Inflammatory macrophage treated with lipopolysaccharide for 1 hour (primary cell): ENCODE results near the gene TMEM269.

Experiments used
- DNase-seq, 2 donors: peaks; one replicate each; pipeline ENCODE4 v3.0.0-alpha.2; 2020 to 2022

TMEM269 gene, protein sequence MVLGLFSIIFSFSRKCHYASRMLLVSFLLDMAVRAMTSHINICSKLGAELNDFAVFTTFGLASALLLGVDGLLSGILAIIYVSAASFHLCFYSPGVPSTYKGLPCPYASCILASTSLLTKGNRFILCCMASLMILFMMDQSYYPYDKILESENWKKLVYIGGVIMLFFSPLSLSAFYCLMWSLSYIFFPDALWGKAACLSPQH

DNA sequence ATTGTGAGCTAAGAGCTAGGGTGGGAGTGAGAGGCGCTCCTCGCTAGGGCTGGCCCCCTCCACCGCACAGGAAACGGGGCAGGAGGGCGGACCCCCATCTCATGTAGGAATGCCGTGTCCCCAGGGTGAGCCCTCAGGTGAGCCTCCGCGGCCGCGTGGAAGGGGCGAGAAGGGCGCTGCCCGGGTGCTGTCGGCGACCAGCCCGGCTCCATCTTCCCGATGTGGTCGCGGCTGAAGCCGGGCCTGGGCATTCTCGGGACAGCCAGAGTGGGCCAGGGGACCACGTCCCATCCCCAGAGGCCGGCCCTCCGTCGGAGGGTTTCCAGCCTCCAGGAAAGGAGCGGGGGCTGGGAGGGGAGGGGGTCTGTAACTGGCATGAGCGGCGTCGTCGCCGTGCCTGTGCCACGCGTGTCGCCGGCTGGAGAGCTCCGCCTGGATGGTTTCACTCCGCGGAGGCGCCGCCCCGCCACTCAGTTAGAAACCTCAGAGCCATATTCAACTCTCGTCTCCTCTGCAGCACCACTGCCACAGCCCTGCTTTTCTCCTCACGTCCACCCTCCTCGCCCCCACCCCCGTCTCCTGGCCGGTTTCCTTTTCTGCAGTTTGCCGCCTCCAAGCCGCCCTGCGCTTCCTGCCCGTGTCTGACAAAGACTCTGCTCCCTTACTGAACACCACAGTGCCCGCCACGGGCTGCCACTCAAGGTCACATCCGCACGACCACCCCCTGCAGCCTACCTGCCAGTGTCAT lies at the start of gene TMEM269:
Gene TMEM269, plus strand, starts transcription at position 46 of the 748 bp plus-strand sequence. CDS start 4,903 bp downstream, outside the sequence.
- peak in 1 of 2 donors; percentile 4 for DNase-seq

DNA sequence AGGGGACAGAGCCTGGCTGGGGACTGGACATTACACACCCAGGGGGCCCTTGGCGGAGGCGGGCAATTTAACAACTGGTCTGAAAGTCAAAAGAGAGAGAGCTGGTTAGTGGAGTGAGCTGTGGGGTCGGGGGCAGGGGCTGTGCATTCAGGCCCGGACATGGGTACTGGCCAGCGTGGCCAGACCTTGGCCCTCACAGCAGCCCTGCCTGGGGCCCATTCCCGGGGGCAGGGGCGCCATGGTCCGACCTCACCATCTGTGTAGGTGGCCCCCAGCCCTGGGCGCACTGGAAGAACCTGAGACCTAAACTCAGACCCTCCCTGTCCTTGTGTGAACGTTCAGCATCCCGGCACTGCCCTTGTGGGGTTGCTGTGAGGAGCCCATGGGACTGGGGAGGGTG lies 49.7 kb upstream of the TMEM269 start:
- no peak for DNase-seq

DNA sequence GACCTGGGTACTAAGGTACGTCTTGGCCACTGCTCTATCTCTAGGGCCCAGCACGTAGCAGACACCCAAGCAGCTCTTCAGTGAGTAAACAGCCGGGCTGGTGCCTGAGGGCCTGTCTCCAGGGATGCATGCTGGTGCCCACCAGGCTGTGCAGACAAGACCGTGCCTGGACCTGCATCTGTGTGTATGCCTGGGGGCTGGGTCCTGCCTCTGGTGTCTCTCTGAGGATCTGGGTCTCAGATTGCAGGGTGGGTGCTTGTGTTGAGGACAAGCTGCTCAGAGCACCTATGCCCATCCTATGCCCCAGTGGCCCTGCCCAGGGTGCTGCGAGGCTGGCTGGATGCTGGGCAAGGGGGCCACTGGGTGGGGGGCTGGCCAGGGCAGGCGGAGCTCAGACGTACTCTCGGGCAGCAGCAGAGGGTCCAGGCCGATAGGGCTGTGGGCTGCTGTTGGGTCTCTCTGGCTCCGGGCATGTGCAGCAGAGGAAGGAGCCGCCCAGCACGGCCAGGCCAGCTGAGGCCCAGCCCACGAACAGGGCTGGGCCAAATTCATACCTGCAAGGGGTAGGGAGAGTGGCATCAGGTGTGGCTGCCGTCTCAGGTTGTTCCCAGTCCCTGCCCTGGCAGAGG lies 49.2 kb upstream of the TMEM269 start:
- no peak for DNase-seq

DNA sequence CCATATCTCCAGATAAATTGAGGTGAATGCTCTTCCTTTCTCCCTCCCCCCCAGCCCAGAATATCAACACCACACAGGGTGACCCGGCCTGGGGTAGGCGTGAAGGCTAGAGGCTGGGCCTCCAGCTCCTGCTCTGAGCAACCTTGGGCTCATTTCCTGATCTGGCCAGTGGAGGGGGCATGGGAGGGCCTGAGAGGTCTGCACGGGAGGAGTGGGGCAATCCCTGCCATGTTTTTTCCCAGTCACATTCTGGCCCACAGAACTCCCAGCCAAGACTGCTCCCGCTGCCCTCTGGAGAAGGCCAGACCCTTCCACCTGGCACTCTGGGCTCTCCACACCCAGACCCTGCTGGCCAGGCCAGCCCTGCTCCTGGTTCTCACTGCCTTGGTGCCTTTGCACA lies 48.6 kb upstream of the TMEM269 start:
- DNase-seq, result peak; percentile 31 to 64

DNA sequence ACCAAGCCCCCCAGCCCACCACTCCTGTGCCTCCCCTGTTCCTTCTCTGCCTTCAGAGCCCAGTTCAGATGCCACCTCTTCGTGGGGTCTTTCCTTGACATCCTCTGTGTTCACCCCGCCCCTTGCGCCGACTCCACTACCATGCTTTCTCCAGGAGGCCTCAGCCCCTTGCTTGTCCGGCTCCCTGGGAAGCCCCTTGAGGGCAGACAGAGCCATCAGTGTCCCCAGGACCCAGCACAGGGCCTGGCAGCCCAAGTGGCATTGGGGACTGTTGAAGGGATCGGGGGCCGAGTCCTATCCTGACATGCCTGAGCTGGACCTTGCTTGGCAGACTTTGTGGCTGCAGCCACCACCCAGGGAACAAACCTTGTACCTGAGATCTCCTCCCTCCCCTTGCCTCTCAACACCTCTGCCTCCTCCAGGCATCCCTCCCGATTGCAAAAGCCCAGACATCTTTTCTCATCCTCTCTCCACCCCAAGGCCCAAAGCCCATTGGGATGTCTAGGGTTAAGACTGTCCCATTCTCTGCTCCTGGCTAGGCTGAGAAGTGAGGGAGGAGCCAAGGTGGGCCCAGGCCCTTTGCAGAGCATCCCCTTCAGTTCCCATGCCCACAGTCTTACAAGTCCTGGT lies 48.1 kb upstream of the TMEM269 start:
- no peak for DNase-seq

DNA sequence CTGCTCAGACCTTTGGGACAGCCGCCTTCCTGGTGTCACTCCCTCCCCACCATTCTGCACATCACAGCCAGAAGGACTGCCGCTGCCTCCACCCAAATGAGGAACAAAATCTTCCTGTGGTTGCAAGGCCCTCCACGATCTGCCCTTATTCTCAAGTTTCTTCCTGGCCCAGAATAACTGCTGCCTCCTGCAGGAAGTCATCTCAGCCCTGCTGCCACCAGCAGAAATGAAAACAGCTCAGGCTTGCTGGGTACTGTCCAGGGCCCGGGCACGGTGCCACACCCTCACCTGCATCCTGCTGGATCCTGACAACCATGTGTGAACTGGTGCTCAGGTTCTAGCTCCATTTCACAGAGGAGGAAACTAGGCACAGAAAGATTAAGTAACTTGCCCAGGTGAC lies 47.5 kb upstream of the TMEM269 start:
- peak; percentile 25 to 35 for DNase-seq

DNA sequence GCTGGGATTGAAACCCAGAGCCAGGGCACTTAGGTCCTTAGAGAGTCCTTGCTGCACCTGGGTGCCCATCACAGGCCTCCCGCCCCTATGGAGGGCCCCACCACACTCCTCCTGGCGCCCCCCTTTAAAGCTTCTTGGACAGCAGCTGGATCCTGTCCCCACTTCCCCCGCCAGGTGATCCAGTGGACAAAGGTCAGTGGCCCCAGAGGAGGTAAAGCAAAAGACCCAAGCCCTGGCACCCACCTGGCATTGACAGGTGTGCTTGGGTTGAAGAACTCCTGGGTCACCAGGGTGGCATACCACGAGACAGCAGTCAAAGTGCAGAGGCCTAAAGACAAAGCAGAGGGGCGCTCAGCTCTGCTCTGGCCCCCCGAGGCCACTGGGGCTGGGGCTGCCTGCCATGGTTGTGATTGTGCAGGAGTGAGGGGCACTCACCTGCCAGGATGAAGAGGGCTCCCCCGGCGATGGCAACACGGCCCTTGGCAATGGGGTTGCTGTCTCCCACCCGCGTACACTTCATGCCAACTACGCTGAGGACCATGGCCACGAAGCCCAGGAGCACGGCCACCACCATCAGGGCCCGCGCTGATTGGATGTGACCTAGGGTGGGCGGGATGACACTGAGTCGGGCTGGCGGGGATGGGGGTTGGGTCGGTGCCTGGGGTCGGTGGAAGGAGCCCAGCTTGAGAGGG lies 46.7 kb upstream of the TMEM269 start:
- no peak for DNase-seq

DNA sequence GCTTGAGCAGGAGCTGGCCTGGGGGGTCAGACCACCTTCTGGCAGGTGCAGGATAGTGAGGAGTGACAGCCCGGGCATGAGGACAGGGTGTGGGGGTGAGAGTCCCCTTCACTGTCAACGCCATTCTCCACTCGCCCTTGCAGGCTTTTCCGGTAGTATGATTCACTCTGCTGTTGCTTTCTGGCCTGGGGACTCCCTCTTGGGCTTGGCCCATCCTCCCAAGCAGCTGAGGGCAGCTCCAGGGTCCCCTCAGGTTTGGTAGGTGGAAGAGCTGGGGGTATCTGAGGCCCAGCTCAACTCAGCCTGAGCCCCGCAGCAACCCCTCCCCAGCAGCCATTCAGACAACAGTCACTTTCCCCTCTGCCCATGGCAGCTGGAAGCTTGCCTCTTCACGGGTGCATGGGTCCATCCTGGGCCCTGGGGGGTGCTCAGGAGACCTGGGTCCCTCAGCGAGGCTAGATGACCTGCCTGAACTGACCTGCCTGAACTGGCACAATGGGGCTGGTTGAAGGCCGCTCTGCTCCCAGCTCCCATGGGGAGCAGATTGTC lies 46.0 kb upstream of the TMEM269 start:
- no peak for DNase-seq

DNA sequence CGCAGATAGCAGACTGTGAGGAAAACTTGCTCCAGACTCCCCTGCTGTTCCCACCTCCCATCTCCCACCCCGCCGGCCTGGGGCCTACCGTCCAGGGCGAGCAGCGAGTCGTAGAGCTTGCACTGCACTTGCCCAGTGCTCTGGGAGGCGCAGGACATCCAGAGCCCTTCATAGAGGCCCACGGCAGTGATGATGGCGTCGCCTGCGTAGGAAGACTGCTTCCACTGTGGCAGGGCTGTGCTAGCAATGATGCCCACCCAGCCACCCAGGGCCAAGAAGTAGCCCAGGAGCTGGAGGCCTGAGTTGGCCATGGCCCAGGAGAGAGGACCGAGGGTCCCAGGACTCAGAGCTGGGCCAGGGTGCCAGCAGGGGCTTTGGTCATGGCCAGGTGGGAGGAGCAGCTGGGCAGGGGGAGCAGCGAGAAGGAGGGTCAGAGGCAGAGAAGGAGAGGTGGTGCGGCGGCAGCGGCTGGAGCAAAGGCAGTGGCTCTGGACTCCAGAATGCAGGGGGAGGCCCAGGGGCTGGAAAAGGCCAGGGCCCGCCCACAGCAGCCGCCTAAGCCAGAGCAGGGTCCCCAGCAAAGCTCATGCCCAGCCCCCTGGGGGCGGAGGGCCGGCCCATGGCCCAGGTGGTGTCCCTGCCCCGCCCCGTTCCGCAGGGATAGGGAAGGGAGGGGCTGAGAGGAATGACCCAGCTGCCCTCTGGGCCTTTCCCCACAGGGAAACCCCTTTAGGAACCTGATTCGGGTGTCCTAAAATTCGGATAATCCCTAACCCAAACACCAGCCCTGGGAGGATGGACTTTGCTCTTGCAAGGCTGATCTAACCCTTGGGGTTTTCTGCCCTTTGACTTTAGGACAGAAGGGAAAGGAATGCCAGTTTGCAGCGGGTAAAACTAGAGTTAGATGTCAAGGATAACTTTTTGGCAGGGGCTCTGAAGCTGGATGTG lies 44.8 kb upstream of the TMEM269 start, which contains the start of gene CLDN19:
Gene CLDN19, minus strand, starts transcription at position 484 of the 948 bp plus-strand sequence. Its CDS starts 173 bp downstream, at position 311.
- no peak for DNase-seq

DNA sequence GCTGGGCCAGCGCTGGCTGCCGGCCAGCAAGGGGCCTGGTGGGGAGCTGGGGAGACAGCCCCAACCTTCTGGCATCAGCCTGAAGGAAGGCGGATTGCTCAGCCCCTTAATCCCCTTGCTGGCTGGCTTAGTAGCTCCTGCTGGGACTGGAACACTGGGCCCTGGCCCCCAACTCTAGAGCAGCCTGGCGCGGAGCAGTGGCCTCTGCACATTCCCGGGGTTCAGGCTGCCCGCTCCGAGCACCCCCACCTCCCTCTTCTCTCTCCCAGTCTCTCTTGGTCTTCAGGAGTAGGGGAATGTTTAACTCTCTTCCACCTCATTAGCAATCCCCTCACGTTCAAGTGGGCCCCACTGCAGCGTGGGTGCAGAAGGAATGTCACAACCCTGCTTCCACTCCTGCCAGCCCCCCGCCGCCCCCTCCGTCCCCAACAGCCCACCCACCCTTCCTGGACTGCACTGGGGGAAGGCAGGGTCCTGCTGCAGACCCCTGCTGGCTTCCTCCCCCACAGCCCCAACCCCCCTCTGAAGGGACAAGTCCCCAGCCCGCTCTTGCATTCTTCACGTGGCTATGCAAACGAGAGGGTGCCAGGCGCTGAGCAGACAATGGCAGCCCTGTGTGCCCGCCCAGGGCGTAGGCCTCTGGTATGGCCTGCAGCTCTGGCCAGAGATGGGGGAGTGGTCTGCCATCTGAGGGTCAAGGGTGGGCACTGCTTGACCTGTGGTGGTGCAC lies 43.8 kb upstream of the TMEM269 start:
- no peak for DNase-seq

DNA sequence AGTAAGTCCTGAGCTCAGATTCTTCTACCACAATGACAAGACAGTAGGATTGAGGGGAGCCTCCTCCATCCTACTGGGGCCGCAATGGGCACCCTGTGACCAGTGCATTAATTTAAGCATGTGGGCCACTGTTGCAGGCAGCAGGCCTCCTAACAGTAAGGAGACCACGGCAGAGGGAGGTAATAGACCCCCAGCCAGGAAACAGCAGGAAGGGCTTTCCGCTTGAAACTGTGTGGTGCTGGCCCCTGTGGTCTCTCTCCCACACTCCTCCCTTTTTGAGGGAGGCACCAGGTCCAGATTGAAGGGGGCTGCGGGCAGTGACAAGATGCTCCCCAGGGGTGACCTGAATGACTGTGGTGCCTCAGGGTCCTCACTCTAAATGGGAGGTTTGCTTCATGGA lies 43.1 kb upstream of the TMEM269 start:
- no peak for DNase-seq

DNA sequence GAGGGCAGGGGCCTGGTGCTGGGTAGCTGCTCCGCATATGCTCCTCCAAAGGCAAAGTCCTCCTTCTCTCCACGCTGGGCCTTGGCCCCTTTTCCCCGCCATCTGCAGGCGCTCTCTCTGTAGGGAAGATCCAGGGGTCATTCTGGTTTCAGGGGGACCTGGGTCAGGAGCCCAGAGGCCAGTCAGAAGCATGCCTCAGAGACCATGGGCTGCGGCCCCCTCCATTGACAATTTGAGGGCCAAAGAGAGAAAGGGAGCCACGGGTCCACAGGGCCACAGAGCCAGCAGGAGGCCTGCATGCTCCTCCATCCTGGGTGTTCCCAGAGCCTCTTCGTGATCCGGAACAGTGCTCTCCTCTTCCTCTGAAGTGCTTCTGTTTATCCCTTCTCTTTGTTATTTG lies 42.6 kb upstream of the TMEM269 start:
- no peak for DNase-seq

DNA sequence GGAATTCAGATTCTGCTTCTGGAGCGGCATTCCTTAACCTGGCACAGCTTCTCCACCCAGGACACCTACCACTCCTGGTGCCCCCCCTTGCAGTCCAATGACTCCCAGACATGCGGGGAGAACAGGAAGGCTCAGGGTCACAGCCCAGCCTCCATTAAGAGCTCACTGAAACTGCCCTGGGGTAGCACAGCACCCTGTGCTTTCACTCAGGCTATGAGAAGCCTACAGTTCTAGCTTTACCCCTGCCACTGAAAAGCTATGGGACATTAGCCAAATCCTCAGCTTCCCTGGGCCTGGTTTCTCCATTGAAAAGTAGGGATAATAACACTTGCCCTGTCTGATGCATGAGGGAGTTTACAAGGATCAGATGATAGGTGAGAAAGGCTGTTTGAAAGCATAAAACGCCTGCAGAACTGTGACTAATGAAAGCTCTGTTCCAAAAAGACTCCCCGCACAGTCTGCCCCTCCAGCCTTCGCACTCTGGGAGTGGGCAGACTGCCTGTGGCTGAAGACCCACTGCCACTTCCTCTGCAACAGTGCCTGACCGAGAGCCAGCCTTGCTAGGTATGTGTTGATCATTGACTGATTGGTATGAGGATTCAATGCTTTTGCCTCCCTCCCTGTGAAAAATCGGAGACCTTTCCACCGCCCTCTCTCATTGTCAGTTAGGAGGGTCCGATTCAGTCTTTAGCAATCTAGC lies 42.0 kb upstream of the TMEM269 start:
- DNase-seq, result no peak

DNA sequence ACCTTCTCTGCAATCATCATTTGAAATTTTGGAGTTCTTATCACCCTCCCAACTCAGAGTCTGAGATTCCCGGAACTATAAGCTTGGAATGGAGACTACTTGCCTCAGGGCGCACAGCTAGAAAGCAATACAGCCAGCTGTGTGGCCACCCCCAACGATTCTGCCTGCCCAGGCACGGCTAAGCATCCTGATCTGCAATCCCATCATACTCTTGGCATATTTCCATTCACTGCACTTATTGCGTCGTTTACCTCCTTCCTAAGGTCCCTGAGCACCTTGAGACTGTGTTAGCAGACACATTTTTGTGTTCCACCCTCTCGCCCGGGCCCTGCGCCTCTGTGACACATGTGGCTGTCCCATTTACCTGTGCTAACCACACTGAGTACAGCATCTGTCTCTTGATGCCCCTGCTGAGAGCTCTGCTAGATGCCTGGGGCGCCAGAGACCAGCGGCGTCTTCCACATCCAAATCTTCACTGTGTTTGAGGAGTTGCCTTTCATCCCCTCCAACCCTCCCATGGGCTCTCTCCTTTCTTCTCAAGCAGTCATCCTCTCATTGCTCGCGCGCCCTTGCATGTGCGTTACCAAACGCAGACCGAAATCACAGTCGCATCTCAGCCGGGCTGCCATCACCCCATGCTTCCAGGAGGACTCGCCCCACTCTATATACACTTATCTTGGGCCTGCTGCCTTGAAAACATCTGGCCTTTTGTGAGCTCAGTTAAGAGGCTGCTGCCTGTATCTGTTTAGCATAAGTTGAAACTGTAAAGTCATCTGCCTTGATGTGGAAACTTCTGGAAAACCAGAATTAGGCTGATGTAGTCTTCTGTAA lies 41.3 kb upstream of the TMEM269 start:
- no peak for DNase-seq

DNA sequence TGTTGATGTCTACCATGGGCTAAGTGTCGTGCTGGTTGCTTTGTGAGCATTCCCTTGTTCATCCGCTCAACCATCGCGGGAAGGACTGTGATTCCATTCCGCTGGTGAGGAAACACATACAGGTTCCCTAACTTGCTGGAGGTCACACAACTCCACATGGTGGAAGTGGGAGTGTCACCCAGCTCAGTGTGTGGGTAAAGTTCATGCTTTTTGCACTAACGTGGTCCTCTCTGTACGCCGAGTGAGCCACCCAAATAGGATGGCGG lies 40.7 kb upstream of the TMEM269 start:
- DNase-seq, result no peak

DNA sequence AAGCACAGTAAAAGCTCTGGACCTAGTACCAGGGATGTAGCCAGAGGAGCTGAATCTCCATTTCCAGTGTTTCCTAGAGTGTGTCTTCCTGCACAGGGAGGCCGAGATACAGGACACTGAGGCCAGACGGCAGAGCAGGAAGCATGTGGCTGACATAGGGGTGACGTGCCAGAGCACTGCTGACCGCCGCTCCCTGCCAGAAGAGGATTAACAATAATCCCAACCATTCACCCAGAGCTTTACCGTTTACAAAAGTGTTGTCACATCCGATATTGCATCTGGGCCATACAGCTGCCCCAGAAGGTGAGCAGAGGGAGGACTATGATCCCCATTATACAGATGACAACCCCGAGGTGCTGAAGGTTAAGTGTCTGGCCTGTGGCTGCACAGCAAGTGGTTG lies 38.9 kb upstream of the TMEM269 start:
- DNase-seq, result no peak

DNA sequence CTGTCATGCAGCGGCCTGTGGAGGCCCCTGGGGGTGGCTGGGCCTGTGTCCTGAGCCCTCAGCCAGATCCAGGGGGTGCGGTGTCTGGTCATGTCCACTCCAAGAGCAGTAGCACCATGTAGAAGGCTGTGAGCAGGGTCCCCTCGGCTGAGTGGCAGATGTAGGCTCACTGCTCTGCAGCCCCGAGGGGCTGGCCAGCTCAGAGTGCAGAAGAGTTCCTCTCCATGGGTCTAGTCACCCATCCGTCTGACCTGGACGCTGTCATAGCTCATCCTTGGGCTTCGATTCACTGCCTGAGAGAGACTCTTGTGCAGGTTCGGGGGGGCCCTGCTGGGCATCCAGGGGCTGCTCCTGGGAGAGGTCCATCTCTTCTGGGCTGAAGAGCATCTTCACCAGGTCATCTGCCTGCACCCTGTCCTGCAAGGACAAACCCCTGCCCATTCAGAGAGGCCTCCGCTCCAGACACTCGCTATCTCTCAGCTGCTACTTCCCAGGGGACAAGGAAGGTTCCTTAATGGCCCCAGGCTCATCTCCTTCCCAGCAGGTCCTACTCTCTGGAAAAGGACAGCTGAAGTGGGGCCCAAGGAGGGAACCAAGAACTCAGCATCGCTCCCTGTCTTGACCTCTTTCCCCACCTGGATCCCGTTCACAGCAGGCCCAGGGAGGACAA lies 38.2 kb upstream of the TMEM269 start:
- no peak for DNase-seq

DNA sequence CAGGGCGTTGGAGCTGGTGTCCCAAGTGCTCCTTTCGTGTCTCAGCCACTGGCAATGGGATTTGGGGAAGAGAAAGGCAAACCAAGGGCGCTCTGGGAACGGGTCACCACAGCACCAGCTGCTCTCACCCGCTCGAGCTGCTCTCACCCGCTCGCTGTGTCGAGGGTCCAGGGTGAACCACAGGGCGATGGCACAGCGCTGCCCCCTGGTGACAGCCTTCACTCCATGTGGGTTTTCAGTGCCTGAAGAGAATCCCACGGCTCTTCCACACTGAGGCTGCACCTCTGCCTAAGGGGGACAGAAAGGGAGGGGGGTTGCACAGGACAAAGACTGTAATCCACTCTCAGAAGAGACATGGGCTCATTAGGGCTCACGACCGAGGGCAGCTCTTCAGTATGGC lies 37.7 kb upstream of the TMEM269 start:
- DNase-seq, result peak in 1 of 2 donors; percentile 34

DNA sequence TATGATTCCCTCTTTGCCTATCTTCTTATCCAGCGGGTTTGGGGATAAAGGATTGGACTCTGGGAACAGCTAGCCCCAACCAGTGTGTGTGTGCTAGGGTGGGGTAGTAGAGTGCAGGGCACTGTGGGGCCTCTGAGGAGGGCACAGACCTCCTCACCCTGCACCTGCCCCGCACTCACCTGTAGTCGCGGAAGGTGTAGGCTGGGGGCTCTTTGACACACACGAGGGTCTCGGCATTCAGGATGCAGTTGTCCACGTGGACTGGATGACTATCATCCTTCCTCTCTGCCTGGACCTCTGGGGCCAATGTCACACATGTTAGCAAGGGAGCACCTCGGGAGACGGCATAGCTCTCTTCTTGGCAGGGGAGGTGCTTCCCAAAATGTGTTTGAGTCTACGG lies 36.8 kb upstream of the TMEM269 start:
- no peak for DNase-seq
